Calu3 (cell line): ENCODE data around the gene FGFBP3. TPM values are rescaled to one million over a fixed set of nuclear protein-coding genes. Genes with fewer than 3 reads are reported as not detected.

ENCODE experiments used
- BruUV-seq: library from RNA; stranded (reverse); fragments of 400-500 nt; replicated peaks from 2 replicates; lab custom pipeline; 2021; lab: Mats Ljungman, UMichigan
- CTCF ChIA-PET: fragments of 300-600 bp; sonication (Branson Sonifier 250); formaldehyde crosslinking; loops from one replicate; lab custom pipeline; 2022; ENCODE audit warnings: antibody characterized with exemption; lab: Charles Lee
- DNase-seq: peaks from one replicate; pipeline ENCODE4 v3.0.0; 2022
- H3K27ac Mint-ChIP-seq: one replicate; pipeline ENCODE4 v1.8.0; 2022; ENCODE audit warnings: mixed read lengths; ENCODE audit not compliant: unreplicated experiment
- H3K27me3 Mint-ChIP-seq: one replicate; pipeline ENCODE4 v1.8.0; 2022; ENCODE audit warnings: mixed read lengths; ENCODE audit not compliant: unreplicated experiment
- H3K36me3 Mint-ChIP-seq: one replicate; pipeline ENCODE4 v1.8.0; 2022; ENCODE audit warnings: mild to moderate bottlenecking, moderate library complexity, mixed read lengths; ENCODE audit not compliant: insufficient read depth, unreplicated experiment
- H3K4me1 Mint-ChIP-seq: one replicate; pipeline ENCODE4 v1.8.0; 2022; ENCODE audit warnings: mild to moderate bottlenecking, low read depth, mixed read lengths; ENCODE audit not compliant: unreplicated experiment
- H3K4me3 Mint-ChIP-seq: one replicate; pipeline ENCODE4 v1.8.0; 2022; ENCODE audit warnings: mild to moderate bottlenecking, low read depth, moderate library complexity, mixed read lengths; ENCODE audit not compliant: unreplicated experiment
- H3K9me3 Mint-ChIP-seq: one replicate; pipeline ENCODE4 v1.8.0; 2022; ENCODE audit warnings: low read depth, mixed read lengths; ENCODE audit not compliant: unreplicated experiment
- CTCF ChIP-seq: fragments of 200-600 bp; IDR thresholded peaks from one replicate; pipeline ENCODE4 v1.8.0; 2022; ENCODE audit warnings: antibody characterized with exemption; ENCODE audit not compliant: unreplicated experiment
- intact Hi-C: fragments of 100-400 bp; cut with micrococcal nuclease; formaldehyde crosslinking; loops from one replicate; pipeline ENCODE4 v1.10.0; 2022; ENCODE audit not compliant: unreplicated experiment
- total RNA-seq: library from RNA; stranded (reverse); gene quantifications from 2 replicates; pipeline ENCODE4 v1.2.3, GENCODE V29; 2022

Gene FGFBP3
- total RNA-seq, 1 experiment from 2014 or later = 2.1 TPM

- no peak overlapping the region for H3K4me3 Mint-ChIP-seq
- peaks cover 5% of the 10 kb centered on the region for H3K36me3 Mint-ChIP-seq
- H3K4me1 Mint-ChIP-seq = no peaks in the 10 kb centered on the region
- no peak for TF ChIP-seq CTCF
- DNase-seq = no peak
- no peak overlapping the region for H3K27ac Mint-ChIP-seq
- H3K9me3 Mint-ChIP-seq = no peaks in the 10 kb centered on the region
- H3K27me3 Mint-ChIP-seq = no peaks in the 10 kb centered on the region
- CTCF ChIA-PET = no interaction called here
- BruUV-seq = no TSS peak
- intact Hi-C loops = no loop called here
Observed at GRCh38 chr10:91864099-91864498, 45.2 kb downstream of the FGFBP3 start.

- H3K27me3 Mint-ChIP-seq = no peaks in the 10 kb centered on the region
- no TSS peak for BruUV-seq
- H3K4me1 Mint-ChIP-seq = no peaks in the 10 kb centered on the region
- CTCF ChIA-PET = no interaction called here
- no peaks in the 10 kb centered on the region for H3K9me3 Mint-ChIP-seq
- no peak overlapping the region for H3K4me3 Mint-ChIP-seq
- no peak for DNase-seq
- intact Hi-C loops = no loop called here
- no peak for TF ChIP-seq CTCF
- no peak overlapping the region for H3K27ac Mint-ChIP-seq
- H3K36me3 Mint-ChIP-seq = peaks cover 10% of the 10 kb centered on the region
Observed at GRCh38 chr10:91860885-91861284, 48.4 kb downstream of the FGFBP3 start.

- peaks cover 9% of the 10 kb centered on the region for H3K36me3 Mint-ChIP-seq
- peak; percentile 1 for DNase-seq
- CTCF ChIA-PET = no interaction called here
Observed at GRCh38 chr10:91856637-91857036, 52.6 kb downstream of the FGFBP3 start.

More at GRCh38 chr10:91856637-91857036, 52.6 kb downstream of the FGFBP3 start:
- Mint-ChIP-seq H3K4me3 (no peak overlapping the region), H3K4me1 (no peaks in the 10 kb centered on the region), H3K27ac (no peak overlapping the region), H3K9me3 (no peaks in the 10 kb centered on the region), H3K27me3 (no peaks in the 10 kb centered on the region)
- no TSS peak for BruUV-seq
- intact Hi-C loops = loop anchor here (5.0 kb wide), 1 partner anchor 56 kb away; no protein-coding TSS in a partner anchor
- no peak for TF ChIP-seq CTCF

Other genes with a start within 250 kb of the FGFBP3 start
- gene TNKS2, start 111.1 kb downstream of the FGFBP3 start, total RNA-seq = 24.6 TPM in 2 replicates
- 29.2 and 30.7 TPM in 2 replicates for gene BTAF1, start 14.3 kb upstream of the FGFBP3 start, total RNA-seq